ENCODE data around the gene FRYL. TPM values are rescaled to one million over a fixed set of nuclear protein-coding genes. Genes with fewer than 3 reads are reported as not detected.
A peak's percentile ranks its signal among the peaks of the same experiment; 100 is the strongest.
"Not testable (repeated sequence)": the region's sequence is repeated elsewhere in the genome, so short reads cannot be mapped to it uniquely, and the experiment has no call there.

The FRYL gene
- total and polyA plus RNA-seq, 2 of the 8 experiments (the other 6 are each of a cell fraction or from before 2014, with no cell fraction given), result 8.0 to 36.5 TPM

- H4K20me1 ChIP-seq (replicated peaks in 1 of 2; ENCODE audit: control insufficient read depth in 1 of 2, insufficient read depth in 2 of 2, low read length in 2 of 2); H2AFZ ChIP-seq (ENCODE audit: low read length); H2AK5ac ChIP-seq (ENCODE audit: low read depth, low read length); H3K36me3 ChIP-seq (ENCODE audit: control insufficient read depth in 2 of 4, insufficient read depth in 4 of 4, low read length in 3 of 4); H3K23me2 ChIP-seq (ENCODE audit: low read depth, low read length); H2BK15ac ChIP-seq (ENCODE audit: low read length); H2BK120ac ChIP-seq (replicated peaks; ENCODE audit: low read depth, low read length); H2BK12ac ChIP-seq (ENCODE audit: low read depth, low read length); H3K23ac ChIP-seq (ENCODE audit: insufficient read length); H4K5ac ChIP-seq (ENCODE audit: insufficient read length, low read depth, low read length); H3K9ac ChIP-seq (replicated peaks in 1 of 4; ENCODE audit: extremely low read depth in 1 of 4, low read depth in 3 of 4, low read length in 3 of 4); H4K91ac ChIP-seq (replicated peaks; ENCODE audit: insufficient read length, low read length); H3K79me1 ChIP-seq (ENCODE audit: low read depth, low read length); H3K27me3 ChIP-seq (replicated peaks in 1 of 4; ENCODE audit: control insufficient read depth in 3 of 4, extremely low read depth in 1 of 4, insufficient read depth in 3 of 4, low read length in 3 of 4); H4K8ac ChIP-seq (ENCODE audit: extremely low read depth, insufficient read depth, low read length); DNase-seq (ENCODE audit: low read depth in 1 of 2, low spot score in 2 of 2); H3K18ac ChIP-seq (ENCODE audit: extremely low read depth, low read length); H3K4me1 ChIP-seq (replicated peaks in 1 of 4; ENCODE audit: control insufficient read depth in 3 of 4, insufficient read depth in 4 of 4, low read length in 3 of 4); H3K4ac ChIP-seq (replicated peaks; ENCODE audit: insufficient read length, low read depth, low read length); H3K14ac ChIP-seq (ENCODE audit: insufficient read length); FAIRE-seq; POLR2A ChIA-PET (ENCODE audit: partially characterized antibody); H3K4me2 ChIP-seq (ENCODE audit: insufficient read depth in 1 of 2, low read depth in 2 of 2, low read length in 2 of 2); H3K4me3 ChIP-seq (ENCODE audit: extremely low read depth in 1 of 4, insufficient read depth in 2 of 4, low read depth in 3 of 4, low read length in 4 of 4); H3K9me3 ChIP-seq (ENCODE audit: insufficient read depth in 2 of 2, low read depth in 1 of 2, low read length in 1 of 2); H3K27ac ChIP-seq (ENCODE audit: low read depth, low read length); H2BK20ac ChIP-seq (ENCODE audit: low read length); H3K56ac ChIP-seq (replicated peaks; ENCODE audit: insufficient read length, low read depth, low read length): not testable (repeated sequence)
- CTCF ChIA-PET (ENCODE audit: partially characterized antibody), result interaction anchor here (0.7 kb wide), 1 partner anchor 39 kb away, joined by 3 read pairs; no protein-coding TSS in a partner anchor
- peak overlapping the region; percentile 44 for H2BK5ac ChIP-seq (ENCODE audit: low read depth, low read length)
- peaks cover 0 to 86% of the 10 kb centered on the region in 2 experiments; a peak in 3 of 4 replicates for H3K79me2 ChIP-seq (ENCODE audit: control insufficient read depth in 1 of 2, insufficient read depth in 2 of 2, low read length in 2 of 2)
- WGBS, 2 experiments (ENCODE audit: extremely low coverage in 1 of 2, insufficient coverage in 1 of 2, insufficient read length in 1 of 2, insufficient replicate concordance in 2 of 2, low coverage in 1 of 2, low lambda C conversion rate in 2 of 2, missing lambda C conversion rate in 1 of 2), result 88% methylated on average over 15 of the region's 15 CpGs; no CpG with 5 or more reads in 1 of the 2 experiments
Measured at GRCh38 chr4:48728906-48729496, 51.1 kb downstream of the FRYL start.

Measured in H1 (cell line).